ENCODE data around the gene MINPP1.

- TF ChIP-seq CTCF (IDR thresholded peaks at IDR 0.05; ENCODE audit: low read depth, low read length, poor library complexity, severe bottlenecking): no peak
- TF ChIP-seq EZH2phosphoT487 (IDR thresholded peaks at IDR 0.05; ENCODE audit: borderline replicate concordance, low read length): no peak
Observed at GRCh38 chr10:87585565-87586514, 81.1 kb downstream of the MINPP1 start.
